Measurements from ENCODE around the gene ITPR2.

Gene ITPR2

GRCh38 chr12:26595806-26596205, 237.2 kb downstream of the ITPR2 start:
- no peak for DNase-seq (ENCODE audit: extremely low read depth, low read depth)
- TF ChIP-seq CTCF (IDR thresholded peaks at IDR 0.05; ENCODE audit: low read depth, low read length, missing control alignments) = no peak
- H3K4me3 ChIP-seq (replicated peaks; ENCODE audit: low read depth, low read length) = no peak overlapping the region

- no peak for TF ChIP-seq CTCF (IDR thresholded peaks at IDR 0.05; ENCODE audit: low read depth, low read length, missing control alignments)
- DNase-seq (ENCODE audit: extremely low read depth, low read depth) = no peak
Measured at GRCh38 chr12:26580619-26581018, 252.4 kb downstream of the ITPR2 start.

GRCh38 chr12:26576266-26576665, 256.7 kb downstream of the ITPR2 start:
- no peak for DNase-seq (ENCODE audit: extremely low read depth, low read depth)
- no peak overlapping the region for H3K4me3 ChIP-seq (replicated peaks; ENCODE audit: low read depth, low read length)
- TF ChIP-seq CTCF (IDR thresholded peaks at IDR 0.05; ENCODE audit: low read depth, low read length, missing control alignments) = no peak

More at GRCh38 chr12:26580619-26581018, 252.4 kb downstream of the ITPR2 start:
- H3K4me3 ChIP-seq (replicated peaks; ENCODE audit: low read depth, low read length) = no peak overlapping the region

- TF ChIP-seq CTCF (IDR thresholded peaks at IDR 0.05; ENCODE audit: low read depth, low read length, missing control alignments) = no peak
- no peak overlapping the region for H3K4me3 ChIP-seq (replicated peaks; ENCODE audit: low read depth, low read length)
- no peak for DNase-seq (ENCODE audit: extremely low read depth, low read depth)
Measured at GRCh38 chr12:26573225-26573909, 259.6 kb downstream of the ITPR2 start.

- DNase-seq (ENCODE audit: extremely low read depth, low read depth) = no peak
- no peak overlapping the region for H3K4me3 ChIP-seq (replicated peaks; ENCODE audit: low read depth, low read length)
- no peak for TF ChIP-seq CTCF (IDR thresholded peaks at IDR 0.05; ENCODE audit: low read depth, low read length, missing control alignments)
Measured at GRCh38 chr12:26572137-26572536, 260.9 kb downstream of the ITPR2 start.

GRCh38 chr12:26571560-26571959, 261.4 kb downstream of the ITPR2 start:
- TF ChIP-seq CTCF (IDR thresholded peaks at IDR 0.05; ENCODE audit: low read depth, low read length, missing control alignments) = no peak
- H3K4me3 ChIP-seq (replicated peaks; ENCODE audit: low read depth, low read length) = no peak overlapping the region
- DNase-seq (ENCODE audit: extremely low read depth, low read depth) = no peak

GRCh38 chr12:26567126-26567525, 265.9 kb downstream of the ITPR2 start:
- TF ChIP-seq CTCF (IDR thresholded peaks at IDR 0.05; ENCODE audit: low read depth, low read length, missing control alignments) = no peak
- no peak overlapping the region for H3K4me3 ChIP-seq (replicated peaks; ENCODE audit: low read depth, low read length)
- no peak for DNase-seq (ENCODE audit: extremely low read depth, low read depth)

Measured in HFF-Myc (cell line).